K562 (cell line): ENCODE data around the gene CPM. TPM values are rescaled to one million over a fixed set of nuclear protein-coding genes. Genes with fewer than 3 reads are reported as not detected.

Experiments used
- ADNP ChIP-seq: fragments of 200-800 bp; sonication (Bioruptor generic); IDR thresholded peaks from 2 replicates; pipeline ENCODE4 v1.6.1; 2016; ENCODE audit warnings: missing genetic modification characterization, missing compliant biosample characterization
- BMI1 ChIP-seq: fragments of 150-350 bp; IDR thresholded peaks from 2 replicates; pipeline ENCODE4 v1.6.1; 2014; ENCODE audit warnings: low read length
- CHD1 ChIP-seq: fragments of 200-600 bp; sonication (generic); IDR thresholded peaks from one replicate; pipeline ENCODE4 v1.6.1; 2012; ENCODE audit warnings: mild to moderate bottlenecking, moderate library complexity, low read length, inconsistent platforms
- CUX1 ChIP-seq: fragments of 200-800 bp; sonication (Bioruptor generic); IDR thresholded peaks from 2 replicates; pipeline ENCODE4 v1.6.1; 2016; ENCODE audit warnings: missing genetic modification characterization, missing compliant biosample characterization
- DMBX1 ChIP-seq: fragments of 250-450 bp; sonication (Bioruptor Pico); IDR thresholded peaks from 2 replicates; pipeline ENCODE4 v1.8.0; 2022; ENCODE audit warnings: inconsistent platforms, mild to moderate bottlenecking, moderate library complexity, borderline replicate concordance
- JUN ChIP-seq, 2 experiments: sonication (generic) in 1 of 2; formaldehyde crosslinking in 1 of 2; IDR thresholded peaks; 2 replicates each; pipeline versions ENCODE4 v1.6.1 to v1.8.0; 2012 to 2022; ENCODE audit warnings: borderline replicate concordance in 2 of 2, mild to moderate bottlenecking in 2 of 2, improper control_type of control experiment in 1 of 2, low read depth in 1 of 2, low read length in 1 of 2, missing genetic modification reagents in 1 of 2
- KDM1A ChIP-seq, 2 experiments: fragments of 450-650 bp; IDR thresholded peaks; 2 replicates each; pipeline ENCODE4 v1.6.1; 2016; ENCODE audit warnings: mild to moderate bottlenecking in 2 of 2
- KLF13 ChIP-seq: fragments of 450-650 bp; IDR thresholded peaks from 2 replicates; pipeline ENCODE4 v1.6.1; 2016; ENCODE audit warnings: missing genetic modification characterization, low read depth, mild to moderate bottlenecking, missing compliant biosample characterization, moderate library complexity, borderline replicate concordance
- MECOM ChIP-seq: fragments of 250-450 bp; sonication (Bioruptor Pico); IDR thresholded peaks from 2 replicates; pipeline ENCODE4 v1.8.0; 2022; ENCODE audit warnings: inconsistent platforms
- MXI1 ChIP-seq: IDR thresholded peaks from 2 replicates; pipeline ENCODE4 v1.6.1; 2011; ENCODE audit warnings: low read depth, mild to moderate bottlenecking, improper control_type of control experiment, low read length
- NCOA6 ChIP-seq: fragments of 450-650 bp; IDR thresholded peaks from 2 replicates; pipeline ENCODE4 v1.6.1; 2017; ENCODE audit warnings: mild to moderate bottlenecking
- POLR2B ChIP-seq: fragments of 450-650 bp; IDR thresholded peaks from 2 replicates; pipeline ENCODE4 v1.6.1; 2018; ENCODE audit warnings: low read depth; ENCODE audit not compliant: partially characterized antibody
- POLR2H ChIP-seq: IDR thresholded peaks from 2 replicates; pipeline ENCODE4 v1.6.1; 2016; ENCODE audit warnings: missing genetic modification characterization, low read depth, mild to moderate bottlenecking, control low read depth, missing compliant biosample characterization, moderate library complexity
- SRSF1 ChIP-seq: fragments of 200-400 bp; formaldehyde crosslinking; IDR thresholded peaks from 2 replicates; pipeline ENCODE4 v1.6.1; 2017; ENCODE audit warnings: mild to moderate bottlenecking, low read depth, low read length, moderate library complexity
- STAG1 ChIP-seq: sonication (generic); formaldehyde crosslinking; IDR thresholded peaks from 2 replicates; pipeline ENCODE4 v1.5.0; 2020; ENCODE audit warnings: missing genetic modification reagents, borderline replicate concordance
- TRIM28 ChIP-seq: fragments of 450-650 bp; IDR thresholded peaks from 2 replicates; pipeline ENCODE4 v1.6.1; 2017
- USF1 ChIP-seq: sonication (generic); formaldehyde crosslinking; IDR thresholded peaks from 2 replicates; pipeline ENCODE4 v1.9.0; 2022; ENCODE audit warnings: mild to moderate bottlenecking, missing genetic modification reagents
- ZNF146 ChIP-seq: IDR thresholded peaks from one replicate; pipeline ENCODE4 v1.6.1; 2018; ENCODE audit warnings: missing compliant biosample characterization; ENCODE audit not compliant: unreplicated experiment
- ZNF384 ChIP-seq: IDR thresholded peaks from 2 replicates; pipeline ENCODE4 v1.6.1; 2012; ENCODE audit warnings: low read depth, low read length, improper control_type of control experiment
- ZNF586 ChIP-seq: fragments of 450-650 bp; formaldehyde crosslinking; conservative IDR thresholded peaks from 2 replicates; pipeline ENCODE4 v1.4.0; 2020; ENCODE audit warnings: mild to moderate bottlenecking, moderate library complexity
- polyA plus RNA-seq, 8 experiments: library from polyadenylated mRNA; depleted of rRNA in 4 of 8; stranded (reverse) in 5 of 8; unstranded in 3 of 8; fragments of >200 nt; fragmentation: Nextera tagmentation in 2 of 8; fragmentation: Illumina TruSeq in 1 of 8; extraction: Ambion mirVana in 2 of 8; extraction: Trizol in 1 of 8; gene quantifications; 2 replicates each; pipeline versions ENCODE4 v1.2.1 to v1.2.3, GENCODE V29; 2011 to 2014; ENCODE audit warnings: inconsistent platforms in 1 of 8, missing spikeins in 1 of 8
- total RNA-seq, 7 experiments: library from RNA; depleted of rRNA in 6 of 7; stranded (reverse); fragments of >200 nt in 6 of 7; fragmentation: Illumina TruSeq in 2 of 7; extraction: Trizol in 2 of 7; gene quantifications; 2 replicates each; pipeline versions ENCODE4 v1.2.1 to v1.2.3, GENCODE V29; 2011 to 2021; ENCODE audit warnings: low replicate concordance in 1 of 7
- TF ChIP-seq, protein P1 (sequence below): fragments of 450-650 bp; formaldehyde crosslinking; IDR thresholded peaks from 2 replicates; pipeline ENCODE4 v1.4.0; 2020; ENCODE audit warnings: mild to moderate bottlenecking, moderate library complexity

The CPM gene
- total and polyA plus RNA-seq, 9 of the 15 experiments (the other 6 are each of a cell fraction or from before 2014, with no cell fraction given): 0.31 TPM; not detected in 8

GRCh38 chr12:68807576-68808387 is 125.2 kb downstream of the CPM start, which contains the start of gene MDM2 (continued):
- no peak for TF ChIP-seq STAG1 (CRISPR knock-in tag)
- TF ChIP-seq ZNF146 (CRISPR knock-in tag): no peak
- TF ChIP-seq NCOA6: no peak
- peak; percentile 17; the same call in 1 of the 2 replicates for TF ChIP-seq JUN (IDR thresholded peaks at IDR 0.05; ENCODE audit: borderline replicate concordance, low read depth, low read length)
- TF ChIP-seq JUN (CRISPR knock-in tag; IDR thresholded peaks at IDR 0.05; ENCODE audit: borderline replicate concordance): no peak
- TF ChIP-seq CUX1 (CRISPR knock-in tag): no peak
- TF ChIP-seq, protein P1, sequence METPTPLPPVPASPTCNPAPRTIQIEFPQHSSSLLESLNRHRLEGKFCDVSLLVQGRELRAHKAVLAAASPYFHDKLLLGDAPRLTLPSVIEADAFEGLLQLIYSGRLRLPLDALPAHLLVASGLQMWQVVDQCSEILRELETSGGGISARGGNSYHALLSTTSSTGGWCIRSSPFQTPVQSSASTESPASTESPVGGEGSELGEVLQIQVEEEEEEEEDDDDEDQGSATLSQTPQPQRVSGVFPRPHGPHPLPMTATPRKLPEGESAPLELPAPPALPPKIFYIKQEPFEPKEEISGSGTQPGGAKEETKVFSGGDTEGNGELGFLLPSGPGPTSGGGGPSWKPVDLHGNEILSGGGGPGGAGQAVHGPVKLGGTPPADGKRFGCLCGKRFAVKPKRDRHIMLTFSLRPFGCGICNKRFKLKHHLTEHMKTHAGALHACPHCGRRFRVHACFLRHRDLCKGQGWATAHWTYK (CRISPR knock-in tag): 0 out of 2 replicates have a peak, but pooled peaks have one; percentile 72
- no peak for TF ChIP-seq TRIM28
- TF ChIP-seq POLR2H (tag): peak; percentile 91
- TF ChIP-seq CHD1: no peak
- no peak for TF ChIP-seq BMI1
- 0 out of 2 replicates have a peak, but pooled peaks have one; percentile 72 for TF ChIP-seq SRSF1
- TF ChIP-seq POLR2B: peak; percentile 77
- peak; percentile 72 for TF ChIP-seq DMBX1
- TF ChIP-seq ZNF384: no peak
- no peak for TF ChIP-seq USF1 (CRISPR knock-in tag)
- no peak; the same call in 1 of the 2 replicates for TF ChIP-seq MECOM
- TF ChIP-seq ZNF586 (CRISPR knock-in tag): no peak
- no peak for TF ChIP-seq KDM1A (IDR thresholded peaks at IDR 0.05)
- TF ChIP-seq ADNP (tag): peak; percentile 75; the same call in 1 of the 2 replicates
- no peak for TF ChIP-seq KLF13 (tag)
- 0 out of 2 replicates have a peak, but pooled peaks have one; percentile 44 for TF ChIP-seq MXI1
